COLO829 (cell line): ENCODE measurements around the gene NEMP2.
"Not testable (repeated sequence)": the region's sequence is repeated elsewhere in the genome, so short reads cannot be mapped to it uniquely, and the experiment has no call there.

ENCODE experiments used
- DNase-seq: peaks from one replicate; pipeline ENCODE4 v3.0.0; 2012; ENCODE audit warnings: low spot score

NEMP2 gene

GRCh38 chr2:190490502-190490901, 44.0 kb downstream of the NEMP2 start:
- DNase-seq: no peak

DNA sequence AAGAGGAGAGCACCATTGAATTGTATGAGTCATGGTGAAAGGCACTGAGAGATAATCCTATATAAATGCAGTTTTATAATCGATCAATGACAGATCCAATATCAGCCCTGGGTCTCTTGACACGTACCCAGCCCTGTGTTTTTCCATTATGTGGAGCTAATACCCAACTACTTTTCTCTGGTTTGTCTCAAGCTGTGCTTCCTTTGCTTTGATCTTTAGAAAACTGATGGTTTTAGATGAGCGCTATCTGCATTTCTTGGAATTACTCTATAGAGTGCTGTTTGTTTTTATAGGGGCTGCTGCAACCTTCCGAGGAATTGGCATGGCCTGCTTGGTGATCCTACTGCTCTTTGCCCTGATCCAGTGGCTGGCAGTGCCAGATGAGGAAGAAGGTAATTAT, 45.0 kb downstream of the NEMP2 start:
- no peak for DNase-seq

DNA sequence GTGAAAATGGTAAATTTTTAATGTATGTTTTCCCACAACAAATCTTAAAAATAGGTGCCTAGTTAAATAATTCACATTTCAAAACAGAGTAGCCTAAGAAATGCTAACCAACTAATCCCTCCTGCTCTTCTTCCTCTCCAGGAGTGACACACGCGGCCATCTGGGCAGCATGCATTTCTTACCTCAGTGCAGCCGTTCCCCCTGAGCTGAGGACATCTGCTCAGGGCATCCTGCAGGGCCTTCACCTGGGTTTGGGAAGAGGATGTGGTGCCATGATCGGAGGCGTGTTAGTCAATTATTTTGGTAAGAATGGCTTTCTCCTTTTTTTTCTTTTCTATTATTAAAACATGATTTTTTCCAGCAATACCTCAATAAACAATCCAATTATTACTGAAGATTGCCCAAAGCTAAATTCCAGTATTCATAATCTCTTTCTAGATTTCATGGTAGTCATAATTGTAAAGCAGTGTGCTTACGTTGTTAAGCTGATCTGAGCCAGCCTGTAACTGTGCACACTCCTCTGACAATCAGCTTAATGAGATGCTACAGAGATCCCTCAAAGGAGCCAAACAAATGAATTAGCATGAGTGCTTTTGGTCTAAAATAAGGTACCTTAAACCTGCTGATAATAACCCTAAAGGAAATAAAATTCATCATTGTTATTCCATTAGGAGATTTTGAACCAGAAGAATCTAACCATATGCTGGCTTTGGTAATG, 45.8 kb downstream of the NEMP2 start:
- no peak for DNase-seq

GRCh38 chr2:190486037-190486623, 48.4 kb downstream of the NEMP2 start:
- peak; percentile 35 for DNase-seq

DNA sequence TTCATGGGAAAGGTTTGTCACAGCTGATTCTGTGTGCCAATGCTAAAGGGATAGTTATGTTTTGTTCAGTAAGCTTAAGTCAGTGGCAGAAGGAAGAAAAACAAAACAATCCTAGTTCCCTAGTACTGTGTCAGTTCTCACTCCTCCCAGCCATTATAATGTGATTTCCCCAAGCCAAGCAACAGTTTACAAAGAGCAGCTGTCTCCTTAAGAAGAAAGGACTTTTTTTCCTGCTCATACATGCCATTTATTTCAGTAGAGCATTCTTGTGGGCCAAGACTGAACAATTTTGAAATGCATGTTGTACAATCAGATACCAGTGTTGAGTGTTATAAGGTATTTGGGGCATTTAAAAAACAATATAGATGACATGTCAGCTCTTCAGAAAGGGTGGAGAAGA, 52.1 kb downstream of the NEMP2 start:
- DNase-seq: no peak

- DNase-seq: no peak
These were observed 53.2 kb downstream of the NEMP2 start for GRCh38 chr2:190481339-190481738.

GRCh38 chr2:190478572-190479195, 55.8 kb downstream of the NEMP2 start:
- no peak for DNase-seq

- DNase-seq: no peak
These were observed 56.7 kb downstream of the NEMP2 start for GRCh38 chr2:190477661-190478454.

DNA sequence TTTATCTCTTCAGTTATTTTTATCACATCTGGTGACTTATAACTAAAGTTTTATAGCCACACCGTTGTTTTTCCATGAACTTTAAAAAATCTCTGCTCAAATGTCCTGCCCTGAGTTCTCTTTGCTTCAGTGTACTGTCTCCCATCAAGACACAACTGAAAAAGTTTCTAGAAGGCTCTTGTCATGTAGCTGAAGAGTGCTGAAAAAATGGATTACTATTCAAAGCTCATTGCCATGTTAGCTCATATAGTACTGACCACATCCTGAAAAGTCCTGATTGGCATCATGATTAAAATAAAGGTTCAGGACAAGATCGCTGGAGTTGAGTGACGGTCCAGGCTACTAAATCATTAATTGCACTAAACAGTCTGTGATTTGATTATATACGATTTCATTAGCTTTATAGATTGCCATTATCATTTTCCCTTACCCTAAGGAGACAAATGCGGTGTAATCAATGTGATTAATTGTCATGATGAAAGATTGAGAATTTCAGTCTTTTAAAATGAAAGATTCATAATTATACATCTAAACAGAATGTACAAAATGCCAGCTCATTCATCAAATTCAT, 64.2 kb downstream of the NEMP2 start:
- no peak for DNase-seq

DNA sequence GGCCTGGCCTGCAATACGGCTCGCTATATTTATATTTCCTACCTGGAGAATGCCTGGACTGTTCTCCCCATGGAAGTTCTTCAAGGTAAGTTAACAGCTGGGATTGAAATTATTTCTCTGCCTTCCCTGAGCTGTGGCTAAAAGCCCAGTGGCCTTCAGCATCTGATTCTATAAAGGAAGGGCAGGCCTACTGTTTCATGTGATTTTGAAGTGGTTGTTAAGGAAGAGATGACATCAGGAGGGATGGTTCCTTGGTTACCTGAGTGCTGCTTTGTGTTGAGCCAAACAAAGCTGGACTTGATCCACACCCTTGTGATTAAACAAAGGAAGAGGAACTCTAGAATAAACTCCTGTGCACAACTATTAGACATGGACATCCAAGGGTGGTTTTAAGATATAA, 64.8 kb downstream of the NEMP2 start:
- peak; percentile 50 for DNase-seq

- peak; percentile 92 for DNase-seq
These were observed 65.5 kb downstream of the NEMP2 start for GRCh38 chr2:190468814-190469569.

- DNase-seq: not testable (repeated sequence)
These were observed 66.2 kb downstream of the NEMP2 start for GRCh38 chr2:190468354-190468753.

- DNase-seq: no peak
These were observed 66.9 kb downstream of the NEMP2 start for GRCh38 chr2:190467575-190468083.

DNA sequence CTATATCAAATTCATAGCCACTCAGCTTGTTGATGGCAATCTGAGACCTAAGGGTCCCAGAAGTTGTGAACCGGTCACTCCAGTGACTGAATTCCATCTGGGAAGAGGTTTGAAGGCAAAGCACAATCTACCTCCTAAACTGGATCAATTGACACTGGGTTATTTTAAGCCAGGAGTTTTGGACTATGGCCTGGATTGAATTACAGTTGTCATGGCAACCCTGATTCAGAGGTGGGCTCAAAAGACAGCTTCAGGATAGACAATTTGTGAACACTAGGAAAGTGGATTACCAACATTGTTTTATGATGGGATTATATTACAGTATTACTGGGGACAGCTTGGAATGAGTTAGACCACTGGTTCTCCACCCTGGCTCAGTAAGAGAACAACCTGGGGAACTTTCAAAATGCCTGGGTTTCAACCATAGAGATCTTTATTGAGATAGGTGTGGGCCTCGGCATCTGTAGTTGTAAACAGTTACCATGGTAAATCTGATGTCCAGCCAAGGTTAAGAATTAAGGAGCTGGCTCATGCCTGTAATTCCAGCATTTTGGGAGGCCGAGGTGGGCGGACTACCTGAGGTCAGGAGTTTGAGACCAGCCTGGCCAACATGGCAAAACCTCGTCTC, 67.6 kb downstream of the NEMP2 start:
- no peak for DNase-seq

GRCh38 chr2:190465060-190465459, 69.5 kb downstream of the NEMP2 start:
- no peak for DNase-seq

- DNase-seq: no peak
These were observed 71.9 kb downstream of the NEMP2 start for GRCh38 chr2:190462611-190463010.

DNA sequence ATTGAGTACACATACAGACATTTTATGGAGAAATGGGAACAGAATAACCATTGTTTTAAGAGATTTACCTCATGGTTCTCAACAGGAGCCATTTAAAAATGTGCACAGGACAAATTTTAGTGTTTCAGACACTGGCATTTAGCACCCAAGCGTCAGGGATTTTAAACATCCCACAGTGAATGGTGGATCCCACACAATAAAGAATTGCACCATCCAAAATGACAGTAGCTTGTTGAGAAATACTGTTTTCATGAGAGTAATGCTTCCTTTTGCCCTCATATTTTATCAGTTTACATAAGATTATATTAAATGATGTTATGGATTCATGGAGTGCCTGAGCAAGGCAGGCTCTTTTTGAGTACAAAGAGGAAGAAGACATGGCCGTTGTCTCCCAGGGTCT, 72.3 kb downstream of the NEMP2 start:
- no peak for DNase-seq

DNA sequence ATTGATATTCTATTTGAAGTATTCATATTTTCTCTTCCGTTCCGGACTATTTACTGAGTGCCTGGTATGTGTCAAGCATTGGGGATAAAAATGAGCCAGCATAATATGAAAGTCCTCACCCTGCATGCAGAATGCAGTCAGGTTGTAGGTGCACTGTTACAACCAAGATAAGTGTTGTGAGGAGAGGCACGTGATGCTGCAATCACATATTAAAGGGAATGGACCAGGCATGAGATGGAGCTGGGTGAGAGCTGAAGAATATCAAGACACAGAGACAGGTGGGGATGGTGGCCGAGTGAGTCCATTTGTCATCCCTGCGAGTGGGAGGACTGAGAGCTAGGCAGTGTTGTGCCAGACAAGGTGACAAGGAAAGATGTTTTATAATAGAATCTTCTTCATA, 74.0 kb downstream of the NEMP2 start:
- no peak for DNase-seq

DNA sequence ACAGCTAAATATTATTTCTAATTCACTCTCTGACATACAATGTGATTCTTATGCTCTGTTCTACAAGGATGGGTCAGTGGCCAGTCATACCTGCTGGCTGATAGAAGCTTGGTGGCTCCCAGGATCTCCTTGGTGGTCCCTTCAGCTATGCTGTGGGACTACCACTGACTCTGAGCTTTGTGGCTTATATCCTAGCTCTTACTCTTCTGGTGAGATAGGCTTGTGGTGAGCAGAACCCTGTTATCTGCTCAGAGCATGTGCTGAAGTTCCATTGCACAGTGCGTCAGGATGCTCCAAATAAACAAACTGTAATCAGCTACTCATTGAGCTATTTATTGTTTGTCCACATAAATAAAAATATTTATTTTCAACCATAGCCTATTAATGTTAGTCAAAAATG, 74.6 kb downstream of the NEMP2 start:
- no peak for DNase-seq

- no peak for DNase-seq
These were observed 76.0 kb downstream of the NEMP2 start for GRCh38 chr2:190458352-190459107.
